Duodenal mucosa (tissue), 2 donors: ENCODE measurements around the gene CDCA7L.
"Not testable (repeated sequence)": the region's sequence is repeated elsewhere in the genome, so short reads cannot be mapped to it uniquely, and the experiment has no call there.

ENCODE experiments used
- H3K27ac ChIP-seq: one replicate; pipeline ENCODE4 v1.7.0; 2013; ENCODE audit warnings: low read depth, low read length
- H3K27me3 ChIP-seq, 2 donors: one replicate each; pipeline ENCODE4 v1.7.0; 2013; ENCODE audit warnings: low read length in 2 of 2, control low read depth in 1 of 2; ENCODE audit not compliant: insufficient read depth in 2 of 2, control insufficient read depth in 1 of 2
- H3K36me3 ChIP-seq, 2 donors: one replicate each; pipeline ENCODE4 v1.7.0; 2013; ENCODE audit warnings: low read length in 2 of 2, control low read depth in 1 of 2; ENCODE audit not compliant: insufficient read depth in 2 of 2, control insufficient read depth in 1 of 2
- H3K4me1 ChIP-seq, 2 donors: one replicate each; pipeline ENCODE4 v1.7.0; 2013; ENCODE audit warnings: low read length in 2 of 2, control low read depth in 1 of 2; ENCODE audit not compliant: insufficient read depth in 2 of 2, control insufficient read depth in 1 of 2
- H3K4me3 ChIP-seq, 2 donors: one replicate each; pipeline ENCODE4 v1.7.0; 2013; ENCODE audit warnings: low read length in 2 of 2, low read depth in 1 of 2
- H3K9ac ChIP-seq, 2 donors: one replicate each; pipeline ENCODE4 v1.7.0; 2013; ENCODE audit warnings: low read length in 2 of 2, low read depth in 1 of 2
- H3K9me3 ChIP-seq, 2 donors: one replicate each; pipeline ENCODE4 v1.7.0; 2013; ENCODE audit warnings: low read length in 2 of 2, control low read depth in 1 of 2; ENCODE audit not compliant: control insufficient read depth in 1 of 2

CDCA7L gene

DNA sequence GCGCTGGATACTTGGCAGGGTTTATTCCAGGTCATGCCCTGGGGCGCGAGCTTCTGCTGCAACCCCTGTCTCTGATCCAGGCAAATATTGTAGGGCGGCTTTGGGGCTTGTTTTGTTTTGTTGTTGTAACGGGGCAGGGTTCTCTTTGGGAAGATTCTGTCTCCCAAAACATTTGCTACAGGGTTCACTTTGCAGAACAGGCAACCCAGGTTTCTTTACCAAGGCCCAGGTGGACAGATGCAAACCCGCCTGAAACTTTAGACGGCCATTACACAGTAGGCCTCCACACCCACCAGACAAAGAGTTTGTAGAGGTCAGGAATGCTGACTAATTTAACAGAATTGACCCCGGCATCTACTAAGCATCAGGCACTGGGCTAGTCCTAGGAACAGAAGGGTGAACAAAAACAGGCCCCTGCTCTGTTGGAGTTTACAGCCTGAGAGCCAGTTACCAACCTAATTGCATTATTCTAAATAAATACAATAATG, 567 bp upstream of the CDCA7L start:
- Histone ChIP-seq H3K4me3 (peak overlapping the region; percentile 77 to 80), H3K36me3 (no peaks in the 10 kb centered on the region), H3K27ac (no peak overlapping the region), H3K9me3 (no peaks in the 10 kb centered on the region), H3K4me1 (peaks cover 15 to 20% of the 10 kb centered on the region in 2 donors), H3K27me3 (no peaks in the 10 kb centered on the region), H3K9ac (no peak overlapping the region)

DNA sequence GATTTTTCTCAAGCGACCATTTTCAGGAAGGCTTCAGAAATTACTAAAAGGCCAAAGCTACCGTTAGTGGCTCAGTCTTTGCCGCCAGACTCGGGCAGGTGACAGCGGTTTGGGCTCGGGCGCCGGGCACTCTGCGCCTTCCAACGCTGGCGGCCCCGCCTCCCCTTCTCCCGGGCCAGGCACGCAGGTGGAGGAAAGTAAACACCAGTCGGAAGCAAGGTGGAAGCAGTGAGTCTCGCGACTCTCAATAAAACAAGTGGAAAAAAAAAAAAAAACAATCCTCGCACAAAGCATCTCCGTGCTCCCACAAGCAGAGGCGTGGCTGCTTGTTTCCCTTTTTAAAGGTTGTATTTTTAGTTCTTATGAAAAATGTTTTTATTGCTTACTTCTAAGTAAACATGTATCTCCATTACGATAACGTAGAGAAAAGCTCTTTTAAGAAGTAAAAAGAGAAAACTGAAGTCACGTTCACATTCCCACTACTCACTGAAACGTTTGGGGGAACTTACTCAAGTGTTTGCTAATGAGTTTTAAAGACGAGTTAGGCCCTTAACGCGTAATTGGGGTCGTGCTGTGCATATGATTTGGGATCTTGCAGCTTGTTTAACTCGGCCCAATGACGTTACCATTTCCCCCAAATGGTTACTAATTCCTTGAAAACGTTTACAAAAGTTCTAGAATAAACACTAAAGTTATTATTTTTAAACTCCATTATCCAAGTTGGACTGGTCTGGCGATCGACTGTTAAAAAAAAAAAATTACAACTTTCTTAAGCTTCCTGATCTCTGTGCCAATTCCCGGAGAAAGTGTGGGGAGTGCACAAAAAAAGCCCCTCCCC, 864 bp downstream of the CDCA7L start:
- Histone ChIP-seq H3K9ac (peak overlapping the region; percentile 51 to 69), H3K4me1 (peaks cover 21 to 22% of the 10 kb centered on the region in 2 donors), H3K27me3 (no peaks in the 10 kb centered on the region), H3K27ac (peak overlapping the region; percentile 32), H3K9me3 (no peaks in the 10 kb centered on the region), H3K4me3 (peak overlapping the region; percentile 77 to 80), H3K36me3 (no peaks in the 10 kb centered on the region)

DNA sequence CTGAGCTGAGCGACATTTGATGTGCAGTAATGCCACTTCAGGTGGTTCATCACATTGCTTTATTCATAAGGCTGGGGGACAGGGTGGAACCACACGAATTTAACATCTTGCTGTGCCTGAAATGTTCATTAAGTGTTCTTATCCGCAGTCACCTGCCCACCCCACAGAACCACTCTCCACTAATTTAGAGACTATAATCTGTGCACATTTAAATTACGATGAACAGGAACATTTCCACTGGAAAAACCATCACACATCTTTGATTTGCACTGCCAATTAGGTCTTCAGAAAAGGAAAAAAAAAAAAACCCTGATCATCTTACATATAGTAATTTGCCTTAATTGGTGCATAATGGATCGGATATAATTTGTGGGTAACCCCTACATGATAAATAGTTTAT, 2.3 kb downstream of the CDCA7L start:
- H3K4me3 ChIP-seq: no peak overlapping the region

DNA sequence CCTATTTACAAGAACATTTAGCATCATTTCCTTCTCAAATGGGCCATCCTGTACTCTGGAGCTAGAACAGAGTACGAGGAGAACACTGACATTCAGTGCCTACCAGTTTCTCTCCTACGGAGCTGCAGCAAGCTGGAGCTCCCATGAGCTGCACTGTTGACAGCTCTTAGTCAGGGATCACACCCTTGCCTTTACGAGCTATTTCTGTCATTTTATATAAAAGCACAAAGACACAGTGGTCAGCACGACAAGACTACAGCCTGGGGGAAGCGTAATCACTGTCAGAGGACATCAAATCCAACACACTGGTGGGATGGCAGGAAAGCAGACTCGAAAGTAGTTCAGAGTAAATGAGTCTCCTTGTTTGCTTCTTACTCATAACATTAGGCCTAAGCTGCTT, 2.7 kb downstream of the CDCA7L start:
- H3K27me3 ChIP-seq: no peaks in the 10 kb centered on the region
- H3K4me3 ChIP-seq: no peak overlapping the region
- H3K27ac ChIP-seq: no peak overlapping the region
- H3K4me1 ChIP-seq: peaks cover 21 to 22% of the 10 kb centered on the region in 2 donors
- H3K9me3 ChIP-seq: no peaks in the 10 kb centered on the region
- H3K36me3 ChIP-seq: no peaks in the 10 kb centered on the region
- H3K9ac ChIP-seq: no peak overlapping the region

More for the DNA sequence above, 2.3 kb downstream of the CDCA7L start:
- Histone ChIP-seq H3K27me3 (no peaks in the 10 kb centered on the region), H3K9me3 (no peaks in the 10 kb centered on the region), H3K36me3 (no peaks in the 10 kb centered on the region), H3K9ac (no peak overlapping the region), H3K4me1 (peaks cover 21 to 22% of the 10 kb centered on the region in 2 donors), H3K27ac (no peak overlapping the region)

DNA sequence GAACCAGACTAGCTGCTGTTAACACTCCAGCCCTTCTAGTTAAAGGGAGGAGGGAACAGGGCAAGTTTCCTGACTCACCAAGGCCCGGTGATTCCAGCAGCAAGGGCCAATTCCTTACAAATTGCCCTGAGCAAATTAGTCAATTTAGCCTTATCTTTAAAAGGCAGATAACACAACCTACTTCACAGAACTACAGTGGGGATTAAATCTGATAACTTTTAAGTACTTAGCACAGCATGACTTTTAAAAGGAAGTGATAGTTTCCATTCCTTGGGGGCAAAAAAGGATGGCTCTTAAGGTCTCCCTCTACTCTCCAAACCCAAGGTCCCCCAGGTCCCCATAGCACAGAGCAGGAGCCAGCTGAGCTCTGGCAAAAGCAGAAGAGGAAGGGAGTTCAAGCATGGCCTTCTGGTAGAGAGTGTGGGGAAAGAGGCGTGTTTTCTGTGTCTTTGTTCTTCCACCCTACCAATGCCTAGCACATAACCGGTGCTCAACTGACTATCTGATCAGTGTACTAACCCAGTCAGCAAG, 4.0 kb downstream of the CDCA7L start:
- H3K4me1 ChIP-seq: peaks cover 21 to 22% of the 10 kb centered on the region in 2 donors
- no peaks in the 10 kb centered on the region for H3K9me3 ChIP-seq
- no peaks in the 10 kb centered on the region for H3K36me3 ChIP-seq
- H3K9ac ChIP-seq: no peak overlapping the region
- H3K4me3 ChIP-seq: no peak overlapping the region
- H3K27me3 ChIP-seq: no peaks in the 10 kb centered on the region
- no peak overlapping the region for H3K27ac ChIP-seq

DNA sequence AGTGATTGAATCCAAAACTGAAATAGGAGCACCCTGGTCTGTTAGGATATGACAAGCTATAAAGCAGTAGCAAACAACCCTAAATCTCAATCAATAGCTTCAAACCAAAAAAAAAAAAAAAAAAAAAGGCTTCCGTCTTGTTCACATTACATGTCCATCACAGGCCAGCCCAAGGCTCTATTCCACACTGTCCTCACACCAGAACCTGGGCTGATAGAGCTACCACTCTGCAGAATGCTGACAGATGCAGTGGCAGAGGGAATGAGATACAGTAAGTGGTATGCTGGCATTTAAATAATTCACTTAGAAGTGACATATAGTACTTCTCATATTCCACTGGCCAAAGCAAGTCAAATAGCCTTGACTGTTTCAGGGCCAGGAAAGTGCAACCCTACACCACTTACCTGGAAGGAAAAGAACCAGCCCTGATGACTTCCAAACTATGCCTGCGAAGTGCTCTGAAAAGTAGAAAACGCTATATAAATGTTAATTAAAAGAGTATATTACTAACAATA, 5.8 kb downstream of the CDCA7L start:
- Histone ChIP-seq H3K4me1 (peaks cover 15 to 19% of the 10 kb centered on the region in 2 donors), H3K36me3 (no peaks in the 10 kb centered on the region), H3K9me3 (no peaks in the 10 kb centered on the region), H3K9ac (no peak overlapping the region), H3K4me3 (no peak overlapping the region), H3K27ac (no peak overlapping the region), H3K27me3 (no peaks in the 10 kb centered on the region)

DNA sequence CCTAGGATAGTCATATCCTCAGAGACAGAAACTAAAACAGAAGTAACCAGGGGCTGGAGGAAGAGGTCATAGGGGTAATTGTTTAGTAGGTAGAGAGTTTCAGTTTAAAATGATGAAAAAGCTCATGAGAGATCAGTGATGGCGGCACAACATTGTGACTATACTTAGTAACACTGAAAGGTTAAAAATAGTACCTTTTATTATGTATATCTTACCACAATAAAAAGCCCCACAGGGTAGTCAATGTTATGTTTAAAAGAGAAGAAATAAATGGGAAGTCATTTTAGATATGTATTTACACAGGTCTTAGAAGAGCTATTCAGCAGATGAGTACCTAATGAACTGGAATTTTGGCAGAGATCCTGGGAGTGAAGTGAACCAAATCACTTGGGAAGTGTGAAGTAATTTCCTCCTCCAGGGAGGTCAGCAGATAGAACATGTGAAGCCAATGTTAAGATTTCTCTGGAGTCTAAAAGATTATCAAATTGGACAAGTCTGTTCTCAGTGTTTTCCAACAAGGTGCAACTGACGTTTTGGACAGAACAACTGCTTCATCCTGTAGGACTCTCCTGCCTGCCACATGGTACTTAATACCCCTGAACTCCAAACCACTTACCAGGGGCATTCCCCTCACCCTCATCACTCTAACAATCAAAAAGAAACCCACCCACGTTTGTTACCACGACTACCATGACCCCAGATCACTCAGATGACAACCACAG, 6.4 kb downstream of the CDCA7L start:
- Histone ChIP-seq H3K27ac (no peak overlapping the region), H3K9ac (no peak overlapping the region), H3K36me3 (no peaks in the 10 kb centered on the region), H3K9me3 (no peaks in the 10 kb centered on the region), H3K4me3 (no peak overlapping the region), H3K4me1 (peaks cover 15 to 19% of the 10 kb centered on the region in 2 donors), H3K27me3 (no peaks in the 10 kb centered on the region)

DNA sequence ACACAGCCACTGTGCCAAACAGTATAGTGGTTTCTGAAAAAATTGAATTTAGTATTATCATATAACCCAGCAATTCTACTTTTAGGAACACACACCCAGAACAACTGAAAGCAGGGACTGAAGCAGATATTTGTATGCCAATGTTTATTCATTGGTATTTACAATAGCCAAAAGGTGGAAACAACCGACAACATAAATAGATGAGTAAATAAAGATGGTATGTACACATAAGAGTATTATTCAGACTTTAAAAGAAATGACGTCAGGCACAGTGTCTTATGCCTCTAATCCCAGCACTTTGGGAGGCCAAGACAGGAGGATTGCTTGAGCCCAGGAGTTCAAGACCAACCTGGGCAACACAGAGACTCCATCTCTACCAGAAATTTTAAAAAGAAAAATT, 7.2 kb downstream of the CDCA7L start:
- Histone ChIP-seq H3K27ac (no peak overlapping the region), H3K9me3 (no peaks in the 10 kb centered on the region), H3K36me3 (no peaks in the 10 kb centered on the region), H3K27me3 (no peaks in the 10 kb centered on the region), H3K4me1 (peaks cover 15 to 19% of the 10 kb centered on the region in 2 donors), H3K9ac (no peak overlapping the region), H3K4me3 (no peak overlapping the region)

DNA sequence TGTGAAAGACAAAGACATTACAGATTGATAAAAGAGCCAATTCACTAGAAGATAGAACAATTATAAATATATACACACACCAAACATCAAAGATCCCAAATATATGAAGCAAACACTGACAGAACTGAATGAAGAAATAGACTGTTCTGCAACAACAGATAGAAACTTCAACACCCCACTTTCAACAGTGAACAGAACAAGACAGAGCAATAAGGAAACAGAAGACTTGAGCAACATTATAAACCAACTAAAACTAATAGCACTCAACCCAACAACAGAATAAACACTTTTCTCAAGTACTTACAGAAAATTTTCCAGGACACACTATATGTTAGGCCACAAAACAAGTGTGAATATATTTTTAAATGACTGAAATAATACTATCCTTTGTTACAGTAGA, 10.9 kb downstream of the CDCA7L start:
- no peak overlapping the region for H3K27ac ChIP-seq
- no peaks in the 10 kb centered on the region for H3K9me3 ChIP-seq
- no peaks in the 10 kb centered on the region for H3K36me3 ChIP-seq
- no peaks in the 10 kb centered on the region for H3K27me3 ChIP-seq
- no peak overlapping the region for H3K9ac ChIP-seq
- no peak overlapping the region for H3K4me3 ChIP-seq
- H3K4me1 ChIP-seq: no peaks in the 10 kb centered on the region

DNA sequence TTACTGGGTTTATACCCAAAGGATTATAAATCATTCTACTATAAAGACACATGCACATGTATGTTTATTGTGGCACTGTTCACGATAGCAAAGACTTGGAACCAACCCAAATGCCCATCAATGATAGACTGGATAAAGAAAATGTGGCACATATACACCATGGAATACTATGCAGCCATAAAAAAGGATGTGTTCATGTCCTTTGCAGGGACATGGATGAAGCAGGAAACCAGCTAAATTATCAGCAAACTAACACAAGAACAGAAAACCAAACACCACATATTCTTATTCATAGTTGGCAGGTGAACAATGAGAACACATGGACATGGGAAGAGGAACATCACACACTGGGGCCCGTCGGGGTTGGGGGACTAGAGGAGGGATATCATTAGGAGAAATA, 12.4 kb downstream of the CDCA7L start:
- not testable (repeated sequence) for H3K27ac ChIP-seq, H3K36me3 ChIP-seq, H3K9ac ChIP-seq, H3K27me3 ChIP-seq, H3K4me1 ChIP-seq, H3K4me3 ChIP-seq, H3K9me3 ChIP-seq
